ENCODE results near the gene IL23R. TPM values are rescaled to one million over a fixed set of nuclear protein-coding genes. Genes with fewer than 3 reads are reported as not detected.

The IL23R gene
- total RNA-seq, 1 experiment from 2014 or later: not detected

DNA sequence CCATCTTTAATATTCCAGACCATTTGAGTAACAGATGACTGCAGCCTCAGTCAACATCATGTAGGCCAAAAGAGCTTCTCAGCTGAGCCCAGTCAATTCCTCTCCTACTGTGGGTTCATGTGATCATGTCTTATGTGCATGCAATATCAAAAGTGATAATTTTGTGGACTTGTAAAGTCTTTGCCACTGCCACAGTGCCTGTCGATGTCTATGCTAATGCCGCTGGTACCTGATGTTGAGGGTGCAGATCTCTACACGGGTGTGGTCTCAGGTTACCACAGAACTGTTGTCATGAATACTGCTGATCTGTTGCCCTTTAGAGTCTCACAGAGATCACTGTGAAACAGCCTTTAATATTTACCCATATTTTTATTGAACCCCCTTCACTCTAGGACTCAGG, 20.2 kb upstream of the IL23R start:
- no peak for DNase-seq
- Histone ChIP-seq H4K5ac (ENCODE audit: insufficient read length, low read depth, low read length) (no peak overlapping the region), H3K18ac (ENCODE audit: insufficient read length, low read depth, low read length) (no peak overlapping the region), H2BK15ac (ENCODE audit: low read depth, low read length) (no peak overlapping the region), H2AFZ (ENCODE audit: low read length) (no peak overlapping the region), H3K4me1 (ENCODE audit: insufficient read depth, low read length) (no peaks in the 10 kb centered on the region), H2BK5ac (ENCODE audit: insufficient read length, low read length) (no peak overlapping the region), H3K27me3 (ENCODE audit: insufficient read depth, low read length) (no peaks in the 10 kb centered on the region), H3K14ac (ENCODE audit: insufficient read depth, low read length) (no peak overlapping the region), H3K9me3 (ENCODE audit: control insufficient read depth, low read depth, low read length) (no peaks in the 10 kb centered on the region), H3K23ac (ENCODE audit: insufficient read length, low read depth, low read length) (no peak overlapping the region), H3K27ac (ENCODE audit: insufficient read length, low read depth, low read length) (no peak overlapping the region), H3K9ac (ENCODE audit: extremely low read depth, insufficient read length, low read length) (no peak overlapping the region), H3K56ac (ENCODE audit: insufficient read length, low read depth, low read length) (no peak overlapping the region), H2BK20ac (ENCODE audit: low read depth, low read length, poor library complexity, severe bottlenecking) (no peak overlapping the region), H3K79me2 (ENCODE audit: insufficient read depth, low read length) (no peaks in the 10 kb centered on the region), H3K79me1 (ENCODE audit: insufficient read depth, low read depth, low read length, poor library complexity, severe bottlenecking) (no peaks in the 10 kb centered on the region), H2AK5ac (ENCODE audit: insufficient read length, low read length) (no peak overlapping the region), H4K20me1 (ENCODE audit: control insufficient read depth, insufficient read depth, insufficient read length) (no peaks in the 10 kb centered on the region), H4K8ac (replicated peaks; ENCODE audit: insufficient read length, low read depth, low read length) (no peak overlapping the region), H4K91ac (ENCODE audit: insufficient read length, low read depth, low read length) (no peak overlapping the region), H3K23me2 (ENCODE audit: insufficient read length, low read depth, low read length, poor library complexity, severe bottlenecking) (no peaks in the 10 kb centered on the region), H2BK120ac (ENCODE audit: low read depth, low read length, poor library complexity, severe bottlenecking) (no peak overlapping the region), H3K4ac (ENCODE audit: low read depth, low read length) (no peak overlapping the region), H2BK12ac (ENCODE audit: insufficient read length, low read depth, low read length) (no peak overlapping the region), H3T11ph (ENCODE audit: low read length) (no peak overlapping the region), H3K4me2 (ENCODE audit: insufficient read depth, insufficient read length, low read length) (no peak overlapping the region)
- no CpG with 5 or more reads among the region's 3 CpGs for WGBS (ENCODE audit: extremely low coverage, insufficient read length, low lambda C conversion rate)
- H3K4me1 Mint-ChIP-seq: peaks cover 5 to 6% of the 10 kb centered on the region in 2 experiments
- no peak overlapping the region for H3K4me3 Mint-ChIP-seq
- no peaks in the 10 kb centered on the region for H3K36me3 Mint-ChIP-seq (ENCODE audit: insufficient read depth in 1 of 3, low read depth in 3 of 3)
- H3K9me3 Mint-ChIP-seq: no peaks in the 10 kb centered on the region; a peak in 1 of 5 replicates
- no peak overlapping the region for H3K27ac Mint-ChIP-seq
- TF ChIP-seq, protein P1, sequence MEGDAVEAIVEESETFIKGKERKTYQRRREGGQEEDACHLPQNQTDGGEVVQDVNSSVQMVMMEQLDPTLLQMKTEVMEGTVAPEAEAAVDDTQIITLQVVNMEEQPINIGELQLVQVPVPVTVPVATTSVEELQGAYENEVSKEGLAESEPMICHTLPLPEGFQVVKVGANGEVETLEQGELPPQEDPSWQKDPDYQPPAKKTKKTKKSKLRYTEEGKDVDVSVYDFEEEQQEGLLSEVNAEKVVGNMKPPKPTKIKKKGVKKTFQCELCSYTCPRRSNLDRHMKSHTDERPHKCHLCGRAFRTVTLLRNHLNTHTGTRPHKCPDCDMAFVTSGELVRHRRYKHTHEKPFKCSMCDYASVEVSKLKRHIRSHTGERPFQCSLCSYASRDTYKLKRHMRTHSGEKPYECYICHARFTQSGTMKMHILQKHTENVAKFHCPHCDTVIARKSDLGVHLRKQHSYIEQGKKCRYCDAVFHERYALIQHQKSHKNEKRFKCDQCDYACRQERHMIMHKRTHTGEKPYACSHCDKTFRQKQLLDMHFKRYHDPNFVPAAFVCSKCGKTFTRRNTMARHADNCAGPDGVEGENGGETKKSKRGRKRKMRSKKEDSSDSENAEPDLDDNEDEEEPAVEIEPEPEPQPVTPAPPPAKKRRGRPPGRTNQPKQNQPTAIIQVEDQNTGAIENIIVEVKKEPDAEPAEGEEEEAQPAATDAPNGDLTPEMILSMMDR (conservative IDR thresholded peaks at IDR 0.05): no peak
- H3K27me3 Mint-ChIP-seq (ENCODE audit: low read depth): peaks cover 5% of the 10 kb centered on the region

Measured in H9 (cell line).